GM12878 (cell line): ENCODE data around the gene NR6A1. TPM values are rescaled to one million over a fixed set of nuclear protein-coding genes. Genes with fewer than 3 reads are reported as not detected.

Experiments
- ATAC-seq: fragments of 200-7000 bp; cut with Tn5 transposase; 3 replicates; pipeline ENCODE4 v1.9.1; 2020; ENCODE audit warnings: mild to moderate bottlenecking, moderate library complexity
- BruUV-seq: library from RNA; stranded (reverse); fragments of 400-500 nt; replicated peaks from 2 replicates; lab custom pipeline; 2021; lab: Mats Ljungman, UMichigan
- CTCF ChIA-PET: fragments of 300-600 bp; sonication (Branson Sonifier 250); formaldehyde crosslinking; extraction: SDS; loops from one replicate; lab custom pipeline; 2021; ENCODE audit warnings: inconsistent platforms; lab: Yijun Ruan, JAX
- POLR2A ChIA-PET: fragments of 350-600 bp; formaldehyde crosslinking; extraction: SDS; loops from one replicate; lab custom pipeline; 2021; ENCODE audit warnings: inconsistent platforms; lab: Charles Lee
- RAD21 ChIA-PET: fragments of 300-600 bp; sonication (Branson Sonifier 250); formaldehyde crosslinking; loops from one replicate; lab custom pipeline; 2023; ENCODE audit warnings: antibody characterized with exemption; ENCODE audit not compliant: unreplicated experiment; lab: Charles Lee
- SMC1A ChIA-PET: fragments of 300-600 bp; sonication (Branson Sonifier 250); formaldehyde crosslinking; loops from one replicate; lab custom pipeline; 2023; ENCODE audit not compliant: unreplicated experiment, uncharacterized antibody; lab: Charles Lee
- DNase-seq: peaks from one replicate; pipeline ENCODE4 v3.0.0-alpha.2; 2011; ENCODE audit warnings: low read depth, low spot score
- FAIRE-seq: peaks from 3 replicates; lab custom pipeline; 2011; peaks lifted over from hg19 to GRCh38; lab: Jason Lieb, UNC
- H2AFZ ChIP-seq: 2 replicates; pipeline ENCODE4 v1.6.0; 2011; ENCODE audit warnings: low read depth, low read length, control low read depth; ENCODE audit not compliant: control insufficient read depth
- H3K27ac ChIP-seq: 2 replicates; pipeline ENCODE4 v1.5.1; 2011; ENCODE audit warnings: control low read depth; ENCODE audit not compliant: control insufficient read depth, insufficient read depth
- H3K27me3 ChIP-seq, 2 experiments: replicated peaks in 1 of 2; 2 replicates each; pipeline versions ENCODE4 v1.6.0 to v1.6.1; 2011; ENCODE audit warnings: low read length in 1 of 2; ENCODE audit not compliant: control insufficient read depth in 2 of 2, insufficient read depth in 2 of 2
- H3K36me3 ChIP-seq, 2 experiments: 2 replicates each; pipeline ENCODE4 v1.5.1; 2011; ENCODE audit warnings: low read length in 1 of 2; ENCODE audit not compliant: control insufficient read depth in 2 of 2, insufficient read depth in 2 of 2
- H3K4me1 ChIP-seq: 2 replicates; pipeline ENCODE4 v1.6.1; 2011; ENCODE audit warnings: mild to moderate bottlenecking, low read length, moderate library complexity, mixed read lengths; ENCODE audit not compliant: control insufficient read depth, insufficient read depth
- H3K4me2 ChIP-seq: 2 replicates; pipeline ENCODE4 v1.6.0; 2011; ENCODE audit warnings: control low read depth; ENCODE audit not compliant: control insufficient read depth, insufficient read depth
- H3K4me3 ChIP-seq: fragments of 200-600 bp; sonication (generic); 2 replicates; pipeline ENCODE4 v1.5.1; 2016
- H3K79me2 ChIP-seq: 2 replicates; pipeline ENCODE4 v1.6.0; 2011; ENCODE audit warnings: low read length; ENCODE audit not compliant: control insufficient read depth, insufficient read depth
- H3K9ac ChIP-seq: 2 replicates; pipeline ENCODE4 v1.8.0; 2011; ENCODE audit warnings: low read length, control low read depth, mixed read lengths; ENCODE audit not compliant: control insufficient read depth, insufficient read depth
- H3K9me3 ChIP-seq: replicated peaks from 3 replicates; pipeline ENCODE4 v1.5.1; 2011; ENCODE audit warnings: mild to moderate bottlenecking, low read length; ENCODE audit not compliant: control insufficient read depth, insufficient read depth
- H4K20me1 ChIP-seq: 2 replicates; pipeline ENCODE4 v1.6.0; 2011; ENCODE audit not compliant: control insufficient read depth, insufficient read depth
- CHD1 ChIP-seq: IDR thresholded peaks from 2 replicates; pipeline ENCODE4 v1.6.1; 2012; ENCODE audit warnings: low read depth, low read length, improper control_type of control experiment
- GATAD2B ChIP-seq: fragments of 450-650 bp; conservative IDR thresholded peaks from 2 replicates; pipeline ENCODE4 v1.6.1; 2017; ENCODE audit warnings: low read depth, mild to moderate bottlenecking, moderate library complexity
- IKZF2 ChIP-seq, 2 experiments: fragments of 450-650 bp; IDR thresholded peaks; 2 replicates each; pipeline ENCODE4 v1.6.1; 2017; ENCODE audit warnings: mild to moderate bottlenecking in 2 of 2, moderate library complexity in 2 of 2
- JUNB ChIP-seq: IDR thresholded peaks from 2 replicates; pipeline ENCODE4 v1.6.1; 2016; ENCODE audit warnings: antibody characterized with exemption, mild to moderate bottlenecking
- KDM1A ChIP-seq: fragments of 200-600 bp; sonication (generic); IDR thresholded peaks from 2 replicates; pipeline ENCODE4 v1.6.1; 2016; ENCODE audit warnings: borderline replicate concordance
- MTA2 ChIP-seq: fragments of 450-650 bp; IDR thresholded peaks from 2 replicates; pipeline ENCODE4 v1.6.1; 2016; ENCODE audit warnings: low read depth, mild to moderate bottlenecking, moderate library complexity
- NRF1 ChIP-seq: conservative IDR thresholded peaks from 2 replicates; pipeline ENCODE4 v1.6.1; 2011; ENCODE audit warnings: mild to moderate bottlenecking, low read depth, low read length, improper control_type of control experiment
- POLR2AphosphoS5 ChIP-seq: IDR thresholded peaks from 2 replicates; pipeline ENCODE4 v1.6.1; 2011; ENCODE audit warnings: mild to moderate bottlenecking, low read length, inconsistent platforms
- SKIL ChIP-seq: fragments of 450-650 bp; IDR thresholded peaks from 2 replicates; pipeline ENCODE4 v1.6.1; 2017; ENCODE audit warnings: mild to moderate bottlenecking, low read depth, inconsistent platforms; ENCODE audit not compliant: poor library complexity, severe bottlenecking
- SMAD1 ChIP-seq: fragments of 450-650 bp; IDR thresholded peaks from 2 replicates; pipeline ENCODE4 v1.6.1; 2018; ENCODE audit warnings: mild to moderate bottlenecking, low read depth; ENCODE audit not compliant: partially characterized antibody
- ZNF274 ChIP-seq: IDR thresholded peaks from one replicate; pipeline ENCODE4 v1.8.0; 2011; ENCODE audit not compliant: insufficient read length, insufficient read depth
- ZNF592 ChIP-seq: fragments of 450-650 bp; IDR thresholded peaks from 2 replicates; pipeline ENCODE4 v1.6.1; 2017; ENCODE audit warnings: mild to moderate bottlenecking, moderate library complexity
- ZZZ3 ChIP-seq: IDR thresholded peaks from 2 replicates; pipeline ENCODE4 v1.6.1; 2011; ENCODE audit warnings: low read depth; ENCODE audit not compliant: control insufficient read depth, insufficient read length
- WGBS: methylation state at CpG from one replicate; pipeline ENCODE4 v1.1.6; 2016; ENCODE audit warnings: low lambda C conversion rate; ENCODE audit not compliant: insufficient replicate concordance, insufficient coverage; ENCODE audit errors: missing lambda C conversion rate; 5-methylcytosine and 5-hydroxymethylcytosine counted together
- in situ Hi-C: fragments of 300-500 bp; cut with MboI; formaldehyde crosslinking; loops from 9 replicates; pipeline ENCODE4 v1.14.3; 2018; ENCODE audit warnings: mixed read lengths
- intact Hi-C: fragments of 100-400 bp; cut with micrococcal nuclease; formaldehyde crosslinking; loops from one replicate; pipeline ENCODE4 v1.14.2; 2022; ENCODE audit not compliant: unreplicated experiment
- polyA plus RNA-seq, 11 experiments: library from polyadenylated mRNA; depleted of rRNA in 4 of 11; unstranded in 6 of 11; stranded (reverse) in 5 of 11; fragments of >200 nt; fragmentation: Nextera tagmentation in 4 of 11; fragmentation: Illumina TruSeq in 1 of 11; extraction: Ambion mirVana in 4 of 11; extraction: Trizol in 1 of 11; gene quantifications; 1 replicate in 1 of 11; 2 replicates in 10 of 11; pipeline versions ENCODE4 v1.2.1 to v1.2.3, GENCODE V29; 2011 to 2016; ENCODE audit warnings: inconsistent platforms in 2 of 11, missing spikeins in 2 of 11, low read depth in 1 of 11
- total RNA-seq, 4 experiments: library from RNA; depleted of rRNA in 3 of 4; stranded (reverse); fragments of >200 nt in 3 of 4; fragmentation: Illumina TruSeq in 1 of 4; extraction: Trizol in 1 of 4; gene quantifications; 2 replicates each; pipeline versions ENCODE4 v1.2.1 to v1.2.3, GENCODE V29; 2013 to 2021
- TF ChIP-seq, protein P1 (sequence below): fragments of 450-650 bp; formaldehyde crosslinking; IDR thresholded peaks from 2 replicates; pipeline ENCODE4 v1.4.0; 2020; ENCODE audit warnings: mild to moderate bottlenecking, moderate library complexity

Gene NR6A1
- total and polyA plus RNA-seq, 10 of the 15 experiments (the other 5 are each of a cell fraction or from before 2014, with no cell fraction given): 1.2 to 9.2 (median 4.6) TPM

DNA sequence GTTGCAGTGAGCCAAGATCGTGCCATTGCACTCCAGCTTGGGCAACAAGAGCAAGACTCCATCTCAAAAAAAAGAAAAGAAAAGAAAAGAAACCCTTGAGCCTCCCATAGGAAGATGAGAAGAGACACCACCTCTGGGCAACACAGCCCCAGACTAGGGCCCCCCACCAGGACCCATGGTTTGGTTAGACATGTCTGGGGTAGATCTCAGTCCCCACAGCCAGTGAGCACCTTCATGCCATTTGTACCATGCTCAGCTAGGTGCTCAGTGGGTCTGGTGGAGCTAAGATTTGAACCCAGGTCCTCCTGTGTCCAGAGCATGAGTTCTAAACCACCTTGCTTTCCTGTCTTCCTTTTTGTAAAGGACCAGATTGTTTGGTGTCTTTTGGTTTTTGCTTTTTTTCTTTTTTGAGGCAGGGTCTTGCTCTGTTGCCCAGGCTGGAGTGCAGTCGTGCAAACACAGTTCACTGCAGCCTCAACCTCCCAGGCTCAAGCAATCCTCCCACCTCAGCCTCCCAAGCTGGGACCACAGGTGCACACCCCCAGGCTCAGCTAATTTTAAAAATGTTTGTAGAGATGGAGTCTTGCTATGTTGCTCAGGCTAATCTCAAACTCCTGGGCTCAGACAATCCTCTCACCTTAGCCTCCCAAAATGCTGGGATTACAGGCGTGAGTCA is 17.6 kb upstream of the NR6A1 start:
- H3K4me1 ChIP-seq: no peaks in the 10 kb centered on the region
- H4K20me1 ChIP-seq: no peaks in the 10 kb centered on the region
- in situ Hi-C loops: no loop called here
- no peaks in the 10 kb centered on the region for H3K79me2 ChIP-seq
- no peak overlapping the region for H3K9ac ChIP-seq
- H3K27me3 ChIP-seq: no peaks in the 10 kb centered on the region; a peak in 1 of 4 replicates
- no peak for FAIRE-seq
- ChIA-PET SMC1A (interaction anchor here (0.7 to 1.8 kb wide), 5 partner anchors 9 to 64 kb away, joined by 3 to 8 read pairs (median 4); partner anchors contain the start of gene OLFML2A), RAD21 (no interaction called here)
- H3K4me2 ChIP-seq: no peak overlapping the region
- BruUV-seq: no TSS peak
- no peaks in the 10 kb centered on the region for H3K9me3 ChIP-seq
- TF ChIP-seq NRF1: no peak
- TF ChIP-seq, protein P1, sequence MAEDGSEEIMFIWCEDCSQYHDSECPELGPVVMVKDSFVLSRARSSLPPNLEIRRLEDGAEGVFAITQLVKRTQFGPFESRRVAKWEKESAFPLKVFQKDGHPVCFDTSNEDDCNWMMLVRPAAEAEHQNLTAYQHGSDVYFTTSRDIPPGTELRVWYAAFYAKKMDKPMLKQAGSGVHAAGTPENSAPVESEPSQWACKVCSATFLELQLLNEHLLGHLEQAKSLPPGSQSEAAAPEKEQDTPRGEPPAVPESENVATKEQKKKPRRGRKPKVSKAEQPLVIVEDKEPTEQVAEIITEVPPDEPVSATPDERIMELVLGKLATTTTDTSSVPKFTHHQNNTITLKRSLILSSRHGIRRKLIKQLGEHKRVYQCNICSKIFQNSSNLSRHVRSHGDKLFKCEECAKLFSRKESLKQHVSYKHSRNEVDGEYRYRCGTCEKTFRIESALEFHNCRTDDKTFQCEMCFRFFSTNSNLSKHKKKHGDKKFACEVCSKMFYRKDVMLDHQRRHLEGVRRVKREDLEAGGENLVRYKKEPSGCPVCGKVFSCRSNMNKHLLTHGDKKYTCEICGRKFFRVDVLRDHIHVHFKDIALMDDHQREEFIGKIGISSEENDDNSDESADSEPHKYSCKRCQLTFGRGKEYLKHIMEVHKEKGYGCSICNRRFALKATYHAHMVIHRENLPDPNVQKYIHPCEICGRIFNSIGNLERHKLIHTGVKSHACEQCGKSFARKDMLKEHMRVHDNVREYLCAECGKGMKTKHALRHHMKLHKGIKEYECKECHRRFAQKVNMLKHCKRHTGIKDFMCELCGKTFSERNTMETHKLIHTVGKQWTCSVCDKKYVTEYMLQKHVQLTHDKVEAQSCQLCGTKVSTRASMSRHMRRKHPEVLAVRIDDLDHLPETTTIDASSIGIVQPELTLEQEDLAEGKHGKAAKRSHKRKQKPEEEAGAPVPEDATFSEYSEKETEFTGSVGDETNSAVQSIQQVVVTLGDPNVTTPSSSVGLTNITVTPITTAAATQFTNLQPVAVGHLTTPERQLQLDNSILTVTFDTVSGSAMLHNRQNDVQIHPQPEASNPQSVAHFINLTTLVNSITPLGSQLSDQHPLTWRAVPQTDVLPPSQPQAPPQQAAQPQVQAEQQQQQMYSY (CRISPR knock-in tag): no peak
- TF ChIP-seq CHD1: no peak
- no peak for TF ChIP-seq JUNB
- TF ChIP-seq KDM1A: no peak
- TF ChIP-seq IKZF2 (IDR thresholded peaks at IDR 0.05): no peak
- no peak for TF ChIP-seq POLR2AphosphoS5
- no peak for TF ChIP-seq ZNF592
- TF ChIP-seq SKIL: no peak
- TF ChIP-seq ZZZ3: no peak
- TF ChIP-seq ZNF274: no peak
- TF ChIP-seq GATAD2B: no peak
- TF ChIP-seq MTA2: no peak
- no peak for TF ChIP-seq SMAD1
- TF ChIP-seq, all 136 proteins: peak for 0
- Histone ChIP-seq H2AFZ (no peak overlapping the region), H3K36me3 (no peaks in the 10 kb centered on the region), H3K27ac (no peak overlapping the region), H3K4me3 (no peak overlapping the region)
- 63% methylated on average over 3 of the region's 3 CpGs for WGBS
- intact Hi-C loops: no loop called here
- ATAC-seq (no peak), DNase-seq (no peak)
- POLR2A ChIA-PET: interaction anchor here (0.6 kb wide), 1 partner anchor 133 kb away, joined by 3 read pairs; no protein-coding TSS in a partner anchor
- CTCF ChIA-PET: interaction anchor here (0.6 to 2.2 kb wide), 3 partner anchors 30 to 65 kb away, joined by 3 to 6 read pairs (median 3); partner anchors contain the start of gene WDR38
